ENCODE measurements around the gene CNIH2. TPM values are rescaled to one million over a fixed set of nuclear protein-coding genes. Genes with fewer than 3 reads are reported as not detected.

Gene CNIH2
- total RNA-seq, 3 donors from 2014 or later = 0.48 TPM; not detected in 2

GRCh38 chr11:66262696-66263095 is 15.3 kb upstream of the CNIH2 start:
- Histone ChIP-seq H3K27me3 (no peaks in the 10 kb centered on the region), H3K4me3 (no peak overlapping the region), H3K4me1 (peaks cover 0 to 9% of the 10 kb centered on the region in 2 donors), H3K9me3 (no peaks in the 10 kb centered on the region), H3K27ac (no peak overlapping the region), H3K36me3 (no peaks in the 10 kb centered on the region)
- no peak for TF ChIP-seq POLR2A (IDR thresholded peaks at IDR 0.05)
- TF ChIP-seq, protein P1, sequence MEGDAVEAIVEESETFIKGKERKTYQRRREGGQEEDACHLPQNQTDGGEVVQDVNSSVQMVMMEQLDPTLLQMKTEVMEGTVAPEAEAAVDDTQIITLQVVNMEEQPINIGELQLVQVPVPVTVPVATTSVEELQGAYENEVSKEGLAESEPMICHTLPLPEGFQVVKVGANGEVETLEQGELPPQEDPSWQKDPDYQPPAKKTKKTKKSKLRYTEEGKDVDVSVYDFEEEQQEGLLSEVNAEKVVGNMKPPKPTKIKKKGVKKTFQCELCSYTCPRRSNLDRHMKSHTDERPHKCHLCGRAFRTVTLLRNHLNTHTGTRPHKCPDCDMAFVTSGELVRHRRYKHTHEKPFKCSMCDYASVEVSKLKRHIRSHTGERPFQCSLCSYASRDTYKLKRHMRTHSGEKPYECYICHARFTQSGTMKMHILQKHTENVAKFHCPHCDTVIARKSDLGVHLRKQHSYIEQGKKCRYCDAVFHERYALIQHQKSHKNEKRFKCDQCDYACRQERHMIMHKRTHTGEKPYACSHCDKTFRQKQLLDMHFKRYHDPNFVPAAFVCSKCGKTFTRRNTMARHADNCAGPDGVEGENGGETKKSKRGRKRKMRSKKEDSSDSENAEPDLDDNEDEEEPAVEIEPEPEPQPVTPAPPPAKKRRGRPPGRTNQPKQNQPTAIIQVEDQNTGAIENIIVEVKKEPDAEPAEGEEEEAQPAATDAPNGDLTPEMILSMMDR (IDR thresholded peaks at IDR 0.05) = no peak
- no peak for TF ChIP-seq POLR2AphosphoS5 (IDR thresholded peaks at IDR 0.05)
- intact Hi-C loops (cut with DNase I; ENCODE audit: low total_unique reads) = no loop called here
- DNase-seq (ENCODE audit: low spot score in 2 of 2) = no peak

- Histone ChIP-seq H3K27ac (no peak overlapping the region), H3K36me3 (no peaks in the 10 kb centered on the region), H3K4me3 (no peak overlapping the region), H3K9me3 (no peaks in the 10 kb centered on the region), H3K4me1 (peaks cover 0 to 9% of the 10 kb centered on the region in 2 donors), H3K27me3 (no peaks in the 10 kb centered on the region)
- intact Hi-C loops (cut with DNase I; ENCODE audit: low total_unique reads) = no loop called here
- DNase-seq (ENCODE audit: low spot score in 2 of 2) = no peak
- TF ChIP-seq POLR2A (IDR thresholded peaks at IDR 0.05) = no peak
- TF ChIP-seq POLR2AphosphoS5 (IDR thresholded peaks at IDR 0.05) = no peak
- TF ChIP-seq, protein P1 (IDR thresholded peaks at IDR 0.05) = no peak
Measured at GRCh38 chr11:66263231-66263630, 14.7 kb upstream of the CNIH2 start.

DNA sequence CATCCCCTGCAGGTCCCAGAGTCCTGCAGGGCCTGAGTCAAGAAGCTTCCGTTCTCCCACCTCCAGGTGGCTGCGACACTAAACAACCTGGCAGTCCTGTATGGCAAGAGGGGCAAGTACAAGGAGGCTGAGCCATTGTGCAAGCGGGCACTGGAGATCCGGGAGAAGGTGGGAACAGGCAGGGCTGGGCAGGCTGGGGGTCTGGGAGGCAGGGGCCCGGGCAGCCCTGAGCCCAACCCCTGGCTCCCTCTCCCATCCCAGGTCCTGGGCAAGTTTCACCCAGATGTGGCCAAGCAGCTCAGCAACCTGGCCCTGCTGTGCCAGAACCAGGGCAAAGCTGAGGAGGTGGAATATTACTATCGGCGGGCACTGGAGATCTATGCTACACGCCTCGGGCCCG is 14.2 kb upstream of the CNIH2 start:
- intact Hi-C loops (cut with DNase I; ENCODE audit: low total_unique reads) = no loop called here
- Histone ChIP-seq H3K4me1 (peaks cover 0 to 9% of the 10 kb centered on the region in 2 donors), H3K36me3 (no peaks in the 10 kb centered on the region), H3K9me3 (no peaks in the 10 kb centered on the region), H3K4me3 (no peak overlapping the region), H3K27me3 (no peaks in the 10 kb centered on the region), H3K27ac (no peak overlapping the region)
- TF ChIP-seq POLR2A (IDR thresholded peaks at IDR 0.05) = no peak
- TF ChIP-seq, protein P1 (IDR thresholded peaks at IDR 0.05) = no peak
- no peak for TF ChIP-seq POLR2AphosphoS5 (IDR thresholded peaks at IDR 0.05)
- DNase-seq (ENCODE audit: low spot score in 2 of 2) = no peak

GRCh38 chr11:66264383-66264782 is 13.6 kb upstream of the CNIH2 start:
- no peak for DNase-seq (ENCODE audit: low spot score in 2 of 2)
- intact Hi-C loops (cut with DNase I; ENCODE audit: low total_unique reads) = no loop called here
- TF ChIP-seq POLR2A (IDR thresholded peaks at IDR 0.05) (no peak), POLR2AphosphoS5 (IDR thresholded peaks at IDR 0.05) (no peak)
- TF ChIP-seq, protein P1 (IDR thresholded peaks at IDR 0.05) = no peak
- Histone ChIP-seq H3K27ac (no peak overlapping the region), H3K27me3 (no peaks in the 10 kb centered on the region), H3K4me1 (peaks cover 0 to 9% of the 10 kb centered on the region in 2 donors), H3K9me3 (no peaks in the 10 kb centered on the region), H3K36me3 (no peaks in the 10 kb centered on the region), H3K4me3 (no peak overlapping the region)

DNA sequence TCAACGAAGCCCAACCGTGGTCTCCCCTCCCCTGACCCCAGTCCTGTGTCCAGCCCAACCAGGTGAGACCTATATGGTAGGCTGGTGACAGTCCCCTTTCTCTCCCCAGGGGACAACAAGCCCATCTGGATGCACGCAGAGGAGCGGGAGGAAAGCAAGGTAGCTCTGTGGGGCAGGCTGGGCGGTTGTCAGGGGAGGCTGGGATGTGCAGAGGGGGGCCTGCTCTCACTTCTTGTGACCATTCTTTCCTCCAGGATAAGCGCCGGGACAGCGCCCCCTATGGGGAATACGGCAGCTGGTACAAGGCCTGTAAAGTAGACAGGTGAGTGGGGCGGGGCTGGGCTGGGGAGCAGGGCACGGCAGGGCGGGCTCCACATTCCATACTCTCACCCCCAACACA is 13.1 kb upstream of the CNIH2 start:
- TF ChIP-seq POLR2AphosphoS5 (IDR thresholded peaks at IDR 0.05) = no peak
- TF ChIP-seq, protein P1 (IDR thresholded peaks at IDR 0.05) = no peak
- DNase-seq (ENCODE audit: low spot score in 2 of 2) = no peak
- H3K27me3 ChIP-seq = no peaks in the 10 kb centered on the region
- peaks cover 2 to 13% of the 10 kb centered on the region in 2 donors for H3K4me1 ChIP-seq
- H3K9me3 ChIP-seq = no peaks in the 10 kb centered on the region
- no peaks in the 10 kb centered on the region for H3K36me3 ChIP-seq
- intact Hi-C loops (cut with DNase I; ENCODE audit: low total_unique reads) = no loop called here
- H3K4me3 ChIP-seq = no peak overlapping the region
- H3K27ac ChIP-seq = no peak overlapping the region
